ENCODE results near the gene JDP2.

GRCh38 chr14:75427482-75428229, at the start of gene JDP2:
- TF ChIP-seq EZH2 (IDR thresholded peaks at IDR 0.05; ENCODE audit: borderline replicate concordance, low read length), result no peak
- TF ChIP-seq CTCF (IDR thresholded peaks at IDR 0.05; ENCODE audit: low read length), result 0 out of 2 replicates have a peak, but pooled peaks have one; percentile 9

Data from OCI-LY1 (cell line).